ENCODE measurements around the gene MYO7B. TPM values are rescaled to one million over a fixed set of nuclear protein-coding genes. Genes with fewer than 3 reads are reported as not detected.

Gene MYO7B
- total and polyA plus RNA-seq, 9 of the 15 experiments (the other 6 are each of a cell fraction or from before 2014, with no cell fraction given), result 0.08 TPM; not detected in 8

GRCh38 chr2:127681976-127682857 is 146.7 kb downstream of the MYO7B start:
- in situ Hi-C loops (cut with MboI), result no loop called here
- ChIA-PET CTCF (ENCODE audit: low intra/inter-chr PET ratio) (no interaction called here), POLR2A (interaction anchor here (0.6 to 1.0 kb wide), 2 partner anchors 32 to 40 kb away, joined by 3 to 4 read pairs; no protein-coding TSS in a partner anchor)
- H3K27me3 ChIP-seq (ENCODE audit: control insufficient read depth in 2 of 2, insufficient read depth in 2 of 2, low read length in 2 of 2), result peaks cover 31 to 58% of the 10 kb centered on the region in 2 experiments
- H3K4me3 ChIP-seq, result no peak overlapping the region
- H3K4me1 ChIP-seq (replicated peaks in 1 of 2; ENCODE audit: control insufficient read depth in 2 of 2, insufficient read depth in 2 of 2, low read length in 2 of 2), result peaks cover 0 to 11% of the 10 kb centered on the region in 2 experiments; a peak in 3 of 5 replicates
- peak; percentile 91 for TF ChIP-seq ZNF512 (tag; IDR thresholded peaks at IDR 0.05)
- TF ChIP-seq MYBL2 (IDR thresholded peaks at IDR 0.05; ENCODE audit: low read depth), result no peak
- no peak for TF ChIP-seq MYBL2 (CRISPR knock-in tag; IDR thresholded peaks at IDR 0.05; ENCODE audit: borderline replicate concordance)
- no peaks in the 10 kb centered on the region for H3K9me3 ChIP-seq (replicated peaks; ENCODE audit: control insufficient read depth, insufficient read depth, low read depth, low read length)
- H3K9ac ChIP-seq (ENCODE audit: insufficient read depth in 1 of 2, low read depth in 2 of 2, low read length in 2 of 2), result no peak overlapping the region
- no peak for ATAC-seq
- H2AFZ ChIP-seq (ENCODE audit: low read depth, low read length), result no peak overlapping the region
- peak in 1 of 4 experiments; percentile 2 for DNase-seq (ENCODE audit: extremely low read depth in 1 of 4, low spot score in 3 of 4)
- peaks cover 6% of the 10 kb centered on the region; the same call in 1 of the 2 replicates for H4K20me1 ChIP-seq (replicated peaks; ENCODE audit: control insufficient read depth, insufficient read depth, low read length)
- H3K9me1 ChIP-seq (ENCODE audit: control insufficient read depth, insufficient read depth, low read length), result no peaks in the 10 kb centered on the region
- FAIRE-seq, result no peak
- H3K79me2 ChIP-seq (ENCODE audit: control insufficient read depth, insufficient read depth, low read length), result no peaks in the 10 kb centered on the region
- 12% methylated on average over 5 of the region's 6 CpGs for WGBS (ENCODE audit: insufficient coverage, low coverage, missing lambda C conversion rate)
- H3K27ac ChIP-seq (ENCODE audit: extremely low read depth, low read depth, low read length), result no peak overlapping the region
- intact Hi-C loops (cut with micrococcal nuclease), result no loop called here
- no peak overlapping the region for H3K4me2 ChIP-seq (ENCODE audit: insufficient read depth, low read length)
- BruUV-seq (replicated peaks), result no TSS peak
- H3K36me3 ChIP-seq (ENCODE audit: control insufficient read depth, insufficient read depth, low read length), result no peaks in the 10 kb centered on the region

All from K562 (cell line).